ENCODE measurements around the gene ADIRF.
"Not testable (repeated sequence)": the region's sequence is repeated elsewhere in the genome, so short reads cannot be mapped to it uniquely, and the experiment has no call there.

ADIRF gene

GRCh38 chr10:86961481-86962091, 6.7 kb upstream of the ADIRF start:
- no peak for DNase-seq

- DNase-seq = no peak
Observed at GRCh38 chr10:86962136-86962980, 5.9 kb upstream of the ADIRF start.

- DNase-seq = no peak
Observed at GRCh38 chr10:86962981-86963310, 5.3 kb upstream of the ADIRF start.

GRCh38 chr10:86963341-86963919, 4.9 kb upstream of the ADIRF start:
- DNase-seq = no peak

- no peak for DNase-seq
Observed at GRCh38 chr10:86964061-86964846, 4.0 kb upstream of the ADIRF start.

- no peak for DNase-seq
Observed at GRCh38 chr10:86964847-86965190, 3.5 kb upstream of the ADIRF start.

- no peak for DNase-seq
Observed at GRCh38 chr10:86965986-86966654, 2.2 kb upstream of the ADIRF start.

GRCh38 chr10:86967481-86967941, 771 bp upstream of the ADIRF start:
- no peak for DNase-seq

GRCh38 chr10:86968994-86969355, 693 bp downstream of the ADIRF start:
- DNase-seq = no peak

GRCh38 chr10:86969421-86970041, 1.2 kb downstream of the ADIRF start:
- no peak for DNase-seq

GRCh38 chr10:86970162-86970981, 2.1 kb downstream of the ADIRF start:
- no peak for DNase-seq

- no peak for DNase-seq
Observed at GRCh38 chr10:86970982-86971231, 2.6 kb downstream of the ADIRF start.

- DNase-seq = no peak
Observed at GRCh38 chr10:86971232-86971991, 3.1 kb downstream of the ADIRF start.

GRCh38 chr10:86972613-86973380, 4.5 kb downstream of the ADIRF start:
- DNase-seq = no peak

GRCh38 chr10:86974484-86974883, 6.2 kb downstream of the ADIRF start:
- no peak for DNase-seq

- no peak for DNase-seq
Observed at GRCh38 chr10:86976362-86977056, 8.2 kb downstream of the ADIRF start.

- DNase-seq = not testable (repeated sequence)
Observed at GRCh38 chr10:86978457-86978856, 10.2 kb downstream of the ADIRF start.

- DNase-seq = no peak
Observed at GRCh38 chr10:86979296-86979818, 11.1 kb downstream of the ADIRF start.

- no peak for DNase-seq
Observed at GRCh38 chr10:86979977-86980448, 11.7 kb downstream of the ADIRF start.

Measured in NCI-H2107 (cell line).